Activated naive CD8-positive, alpha-beta T cell treated with anti-CD3 and anti-CD28 coated beads, Interleukin-2, amount 50 U/mL, for 24 hours (primary cell): ENCODE measurements around the gene HOXD3.

Source experiments
- ATAC-seq: fragments of 150-1000 bp; cut with Tn5 transposase; one replicate; pipeline ENCODE4 v1.10.0; 2021
- DNase-seq: peaks from one replicate; pipeline ENCODE4 v3.0.0; 2021
- H3K27ac Mint-ChIP-seq: one replicate; pipeline ENCODE4 v1.8.0; 2021; ENCODE audit warnings: mild to moderate bottlenecking, mixed read lengths
- H3K27me3 Mint-ChIP-seq: one replicate; pipeline ENCODE4 v1.8.0; 2021; ENCODE audit warnings: mixed read lengths
- H3K36me3 Mint-ChIP-seq: one replicate; pipeline ENCODE4 v1.8.0; 2021; ENCODE audit warnings: low read depth, mixed read lengths
- H3K4me1 Mint-ChIP-seq: one replicate; pipeline ENCODE4 v1.8.0; 2021; ENCODE audit warnings: mixed read lengths
- H3K4me3 Mint-ChIP-seq: one replicate; pipeline ENCODE4 v1.8.0; 2021; ENCODE audit warnings: mild to moderate bottlenecking, moderate library complexity, mixed read lengths
- H3K9me3 Mint-ChIP-seq: one replicate; pipeline ENCODE4 v1.8.0; 2021; ENCODE audit warnings: mixed read lengths

HOXD3 gene

GRCh38 chr2:176178038-176178756 is 21.1 kb downstream of the HOXD3 start:
- H3K9me3 Mint-ChIP-seq, result no peaks in the 10 kb centered on the region
- no peaks in the 10 kb centered on the region for H3K36me3 Mint-ChIP-seq
- H3K27me3 Mint-ChIP-seq, result peaks cover 82% of the 10 kb centered on the region
- peaks cover 17% of the 10 kb centered on the region for H3K4me1 Mint-ChIP-seq
- DNase-seq (no peak), ATAC-seq (no peak)
- H3K4me3 Mint-ChIP-seq, result no peak overlapping the region
- H3K27ac Mint-ChIP-seq, result no peak overlapping the region

GRCh38 chr2:176178757-176179295 is 21.7 kb downstream of the HOXD3 start:
- H3K27ac Mint-ChIP-seq, result no peak overlapping the region
- H3K9me3 Mint-ChIP-seq, result no peaks in the 10 kb centered on the region
- ATAC-seq, result no peak
- DNase-seq, result no peak
- peaks cover 82% of the 10 kb centered on the region for H3K27me3 Mint-ChIP-seq
- H3K36me3 Mint-ChIP-seq, result no peaks in the 10 kb centered on the region
- peaks cover 13% of the 10 kb centered on the region for H3K4me1 Mint-ChIP-seq
- no peak overlapping the region for H3K4me3 Mint-ChIP-seq

- Mint-ChIP-seq H3K4me3 (no peak overlapping the region), H3K27ac (no peak overlapping the region), H3K4me1 (peaks cover 3% of the 10 kb centered on the region), H3K36me3 (no peaks in the 10 kb centered on the region), H3K9me3 (peaks cover 3% of the 10 kb centered on the region), H3K27me3 (peaks cover 78% of the 10 kb centered on the region)
- ATAC-seq (no peak), DNase-seq (no peak)
Measured at GRCh38 chr2:176181551-176181950, 24.4 kb downstream of the HOXD3 start.

- ATAC-seq (no peak), DNase-seq (no peak)
- Mint-ChIP-seq H3K9me3 (peaks cover 3% of the 10 kb centered on the region), H3K4me1 (peaks cover 9% of the 10 kb centered on the region), H3K27me3 (peaks cover 77% of the 10 kb centered on the region), H3K27ac (no peak overlapping the region), H3K4me3 (no peak overlapping the region), H3K36me3 (no peaks in the 10 kb centered on the region)
Measured at GRCh38 chr2:176182671-176183070, 25.6 kb downstream of the HOXD3 start.

- peaks cover 73% of the 10 kb centered on the region for H3K27me3 Mint-ChIP-seq
- H3K9me3 Mint-ChIP-seq, result peaks cover 3% of the 10 kb centered on the region
- ATAC-seq (no peak), DNase-seq (no peak)
- no peak overlapping the region for H3K27ac Mint-ChIP-seq
- H3K4me3 Mint-ChIP-seq, result no peak overlapping the region
- peaks cover 19% of the 10 kb centered on the region for H3K4me1 Mint-ChIP-seq
- no peaks in the 10 kb centered on the region for H3K36me3 Mint-ChIP-seq
Measured at GRCh38 chr2:176184749-176185148, 27.6 kb downstream of the HOXD3 start.

- no peak for DNase-seq
- ATAC-seq, result no peak
- H3K4me1 Mint-ChIP-seq, result peaks cover 20% of the 10 kb centered on the region
- H3K4me3 Mint-ChIP-seq, result no peak overlapping the region
- H3K9me3 Mint-ChIP-seq, result peaks cover 3% of the 10 kb centered on the region
- H3K27me3 Mint-ChIP-seq, result peaks cover 71% of the 10 kb centered on the region
- H3K27ac Mint-ChIP-seq, result no peak overlapping the region
- H3K36me3 Mint-ChIP-seq, result no peaks in the 10 kb centered on the region
Measured at GRCh38 chr2:176186024-176186423, 28.9 kb downstream of the HOXD3 start.

- H3K27ac Mint-ChIP-seq, result no peak overlapping the region
Measured at GRCh38 chr2:176187200-176187898, 30.2 kb downstream of the HOXD3 start.

GRCh38 chr2:176187899-176188773 is 31.0 kb downstream of the HOXD3 start, which contains the start of gene HOXD1:
Gene HOXD1, plus strand, starts transcription at chr2:176188668. Its CDS starts 134 bp downstream, at chr2:176188802.
- Mint-ChIP-seq H3K27me3 (peaks cover 80% of the 10 kb centered on the region), H3K4me1 (peaks cover 20% of the 10 kb centered on the region), H3K4me3 (peak within 1 kb of the TSS; percentile 77), H3K27ac (peak within 1 kb of the TSS; percentile 6), H3K36me3 (no peaks in the 10 kb centered on the region), H3K9me3 (peaks cover 3% of the 10 kb centered on the region)
- no peak for DNase-seq
- ATAC-seq, result peak; percentile 33

More at GRCh38 chr2:176187200-176187898, 30.2 kb downstream of the HOXD3 start:
- Mint-ChIP-seq H3K9me3 (peaks cover 3% of the 10 kb centered on the region), H3K36me3 (no peaks in the 10 kb centered on the region), H3K4me1 (peaks cover 20% of the 10 kb centered on the region), H3K4me3 (peak overlapping the region; percentile 77), H3K27me3 (peaks cover 79% of the 10 kb centered on the region)
- DNase-seq, result no peak
- ATAC-seq, result no peak

- ATAC-seq, result peak; percentile 14
- Mint-ChIP-seq H3K9me3 (peaks cover 3% of the 10 kb centered on the region), H3K27ac (no peak overlapping the region)
Measured at GRCh38 chr2:176188774-176189680, 31.9 kb downstream of the HOXD3 start.

GRCh38 chr2:176189681-176190641 is 32.9 kb downstream of the HOXD3 start:
- Mint-ChIP-seq H3K9me3 (peaks cover 3% of the 10 kb centered on the region), H3K27ac (no peak overlapping the region), H3K4me3 (peak overlapping the region; percentile 32), H3K4me1 (peaks cover 20% of the 10 kb centered on the region), H3K36me3 (no peaks in the 10 kb centered on the region), H3K27me3 (peaks cover 74% of the 10 kb centered on the region)
- DNase-seq, result no peak
- no peak for ATAC-seq

More at GRCh38 chr2:176188774-176189680, 31.9 kb downstream of the HOXD3 start:
- H3K4me3 Mint-ChIP-seq, result peak overlapping the region; percentile 32
- H3K36me3 Mint-ChIP-seq, result no peaks in the 10 kb centered on the region
- no peak for DNase-seq
- peaks cover 20% of the 10 kb centered on the region for H3K4me1 Mint-ChIP-seq
- peaks cover 78% of the 10 kb centered on the region for H3K27me3 Mint-ChIP-seq

GRCh38 chr2:176192351-176192750 is 35.2 kb downstream of the HOXD3 start:
- ATAC-seq, result no peak

GRCh38 chr2:176193048-176193447 is 35.9 kb downstream of the HOXD3 start:
- peaks cover 70% of the 10 kb centered on the region for H3K27me3 Mint-ChIP-seq
- DNase-seq (no peak), ATAC-seq (no peak)
- H3K4me3 Mint-ChIP-seq, result no peak overlapping the region
- H3K27ac Mint-ChIP-seq, result no peak overlapping the region
- H3K9me3 Mint-ChIP-seq, result no peaks in the 10 kb centered on the region
- H3K36me3 Mint-ChIP-seq, result no peaks in the 10 kb centered on the region
- H3K4me1 Mint-ChIP-seq, result peaks cover 10% of the 10 kb centered on the region

More at GRCh38 chr2:176192351-176192750, 35.2 kb downstream of the HOXD3 start:
- H3K4me3 Mint-ChIP-seq, result no peak overlapping the region
- H3K4me1 Mint-ChIP-seq, result peaks cover 17% of the 10 kb centered on the region
- peaks cover 70% of the 10 kb centered on the region for H3K27me3 Mint-ChIP-seq
- H3K36me3 Mint-ChIP-seq, result no peaks in the 10 kb centered on the region
- no peaks in the 10 kb centered on the region for H3K9me3 Mint-ChIP-seq
- H3K27ac Mint-ChIP-seq, result no peak overlapping the region
- no peak for DNase-seq
